HuH-7.5 (cell line): ENCODE results near the gene GGTLC2.
"Not testable (repeated sequence)": the region's sequence is repeated elsewhere in the genome, so short reads cannot be mapped to it uniquely, and the experiment has no call there.

ENCODE experiments used
- DNase-seq: peaks from one replicate; pipeline ENCODE4 v3.0.0; 2011; ENCODE audit warnings: low spot score

The GGTLC2 gene

DNA sequence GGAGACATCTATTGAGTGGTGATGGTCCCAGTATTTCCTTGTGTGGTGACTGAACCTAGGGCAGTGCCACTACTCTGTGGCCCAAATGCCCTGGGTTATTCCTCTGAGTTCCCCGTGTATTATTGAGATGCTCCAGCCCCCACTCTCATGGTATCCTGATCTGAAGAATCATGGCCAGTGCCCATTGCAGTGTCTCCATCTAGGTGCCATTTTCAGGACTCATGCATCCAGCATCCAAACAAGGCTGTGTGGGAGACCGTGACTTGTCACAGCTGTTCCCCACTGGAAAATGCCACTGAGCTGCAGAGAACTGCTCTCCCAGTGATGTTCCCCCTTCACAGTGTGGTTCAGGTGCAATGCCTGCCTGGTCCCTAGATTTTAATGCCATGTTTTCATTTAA is 24.7 kb downstream of the GGTLC2 start:
- no peak for DNase-seq

DNA sequence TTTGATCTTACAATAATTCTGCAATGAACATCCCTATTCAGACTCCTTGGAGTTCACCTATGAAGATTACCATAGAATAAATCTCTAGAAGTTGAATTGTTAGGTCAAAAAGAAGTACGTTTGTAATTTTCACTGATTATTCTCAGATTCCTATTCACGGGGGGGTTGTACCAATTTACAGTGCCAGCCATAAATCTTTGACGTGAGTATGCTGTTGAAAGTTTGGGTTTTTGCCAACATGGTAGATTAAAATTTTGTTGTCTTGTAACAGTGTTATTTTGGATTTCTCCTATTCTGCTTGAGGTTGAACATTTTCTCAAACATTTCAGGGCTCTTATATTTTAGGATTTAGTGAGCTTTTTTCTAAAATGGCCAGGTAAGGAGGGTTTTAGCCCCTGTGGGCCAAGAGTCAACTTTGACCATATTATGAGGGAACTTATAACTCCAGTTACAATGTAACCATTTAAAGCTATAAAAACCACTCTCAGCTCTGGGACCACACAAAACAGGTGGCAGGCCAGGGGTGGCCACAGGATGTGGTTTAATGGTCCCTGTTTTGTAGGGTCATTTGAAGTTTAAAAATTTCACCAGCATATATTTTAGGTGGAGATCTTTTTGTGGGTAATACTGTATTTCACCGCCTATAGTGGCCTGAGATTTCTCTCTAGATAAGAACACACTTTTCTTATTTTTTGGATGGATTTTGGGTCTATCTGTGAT is 25.8 kb downstream of the GGTLC2 start:
- DNase-seq, result no peak

DNA sequence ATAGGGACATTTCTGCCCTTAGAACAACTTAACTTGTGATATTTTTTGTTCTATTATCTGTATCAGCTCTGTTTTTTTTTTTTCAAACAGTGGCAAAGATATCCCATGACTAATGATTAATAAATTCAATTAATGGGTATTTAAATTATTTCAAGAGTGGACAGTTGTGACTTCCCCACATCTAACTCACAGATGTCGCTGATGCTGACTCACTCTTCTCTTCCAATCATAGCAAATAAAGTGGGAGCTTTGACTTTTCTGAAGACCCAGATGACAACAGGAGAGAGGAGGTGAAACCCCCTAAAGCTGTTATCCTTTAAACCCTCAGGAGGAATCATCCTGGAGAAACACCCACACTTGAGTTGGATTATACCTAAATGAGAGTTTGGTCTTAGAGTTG is 27.1 kb downstream of the GGTLC2 start:
- DNase-seq, result no peak

DNA sequence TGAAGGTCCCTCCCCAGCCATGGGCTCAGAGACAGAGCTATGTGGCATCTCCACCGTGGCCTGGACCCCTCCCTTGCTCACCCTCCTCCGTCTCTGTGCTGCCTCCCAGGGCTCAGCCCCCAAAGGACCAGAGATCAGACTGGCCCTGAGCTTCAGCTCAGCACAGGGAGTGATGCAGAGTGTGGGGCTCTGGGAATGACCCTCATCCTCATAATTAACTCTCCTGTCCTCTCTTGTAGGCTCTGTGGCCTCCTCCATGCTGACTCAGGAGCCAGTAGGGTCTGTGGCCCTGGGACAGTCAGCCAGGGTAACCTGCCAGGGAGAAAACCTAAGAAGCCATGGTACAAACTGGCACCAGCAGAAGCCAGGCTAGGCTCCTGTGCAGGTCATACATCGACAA is 28.7 kb downstream of the GGTLC2 start:
- DNase-seq, result no peak

DNA sequence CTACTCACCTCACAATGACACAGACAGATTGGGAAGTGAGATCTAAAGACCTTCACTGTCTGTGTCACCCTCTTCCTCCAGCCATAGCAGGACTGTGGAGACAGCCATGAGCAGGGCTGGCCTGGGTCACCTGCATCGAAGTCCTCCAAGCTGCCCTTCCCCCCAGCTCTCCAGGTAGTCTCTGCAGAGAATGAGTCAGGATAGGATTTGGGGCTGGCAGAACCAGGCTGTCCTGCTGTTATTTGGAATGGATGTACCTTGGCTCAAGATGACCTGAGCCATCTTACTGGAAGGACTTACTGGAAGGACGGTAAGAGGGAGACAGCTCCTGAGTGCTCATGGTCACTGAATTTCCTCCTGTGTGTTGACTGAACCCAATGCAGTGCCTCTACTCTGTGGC is 29.2 kb downstream of the GGTLC2 start:
- DNase-seq, result no peak

DNA sequence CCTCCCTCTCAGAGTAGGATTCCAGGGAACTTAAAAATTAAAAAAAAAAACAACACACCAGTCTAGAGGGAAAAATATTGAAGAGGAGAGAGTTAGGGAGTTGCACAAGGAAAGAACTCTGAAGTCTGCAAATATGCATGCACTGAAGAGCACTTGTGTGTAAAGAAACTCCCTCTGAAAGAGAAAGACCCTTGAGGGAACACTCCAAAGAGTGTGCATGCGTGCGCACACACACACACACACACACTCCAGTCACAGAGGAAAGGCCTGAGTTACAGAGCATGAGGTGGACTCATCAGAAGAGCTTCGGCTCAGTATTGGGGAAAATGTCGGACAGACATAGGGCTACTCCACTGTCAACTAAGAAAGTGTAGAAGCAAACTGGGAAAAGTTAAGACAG is 30.1 kb downstream of the GGTLC2 start:
- no peak for DNase-seq

DNA sequence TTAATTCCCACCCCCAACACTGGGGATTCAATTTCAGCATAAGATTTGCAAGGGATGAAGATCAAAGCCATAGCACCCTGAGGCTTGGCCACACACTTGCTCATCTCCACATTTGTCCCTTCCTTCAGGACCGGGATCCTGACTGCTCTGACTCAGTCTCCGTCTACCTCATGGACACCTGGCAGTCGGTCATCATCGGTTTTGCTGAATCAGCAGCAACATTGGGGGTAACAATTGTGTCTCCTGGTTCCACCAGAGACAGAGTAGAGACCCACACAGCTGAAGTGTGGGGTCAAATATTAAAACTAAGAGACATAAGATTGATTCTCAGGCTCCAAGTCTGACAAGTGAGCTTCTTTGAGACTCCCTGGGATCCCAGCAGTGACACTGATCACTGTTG is 34.6 kb downstream of the GGTLC2 start:
- no peak for DNase-seq

DNA sequence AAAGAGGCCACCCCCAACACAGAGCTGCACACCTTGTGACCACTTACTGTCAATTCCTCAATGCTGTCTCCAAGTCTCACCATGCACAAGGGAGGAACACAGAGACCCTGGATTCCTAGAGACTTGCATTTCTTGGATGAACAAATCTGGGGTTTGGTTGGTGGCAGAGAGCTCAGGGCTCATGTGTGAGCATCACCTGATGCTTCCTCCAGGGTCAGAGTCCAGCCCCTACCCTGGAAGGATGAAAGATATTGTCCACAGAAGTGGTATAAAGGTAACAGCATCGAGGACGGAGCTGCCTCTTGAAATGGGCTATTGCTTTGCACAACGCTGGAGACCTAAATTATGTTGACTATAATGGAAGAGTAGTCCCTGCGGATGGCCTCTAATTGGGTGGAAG is 36.0 kb downstream of the GGTLC2 start:
- no peak for DNase-seq

DNA sequence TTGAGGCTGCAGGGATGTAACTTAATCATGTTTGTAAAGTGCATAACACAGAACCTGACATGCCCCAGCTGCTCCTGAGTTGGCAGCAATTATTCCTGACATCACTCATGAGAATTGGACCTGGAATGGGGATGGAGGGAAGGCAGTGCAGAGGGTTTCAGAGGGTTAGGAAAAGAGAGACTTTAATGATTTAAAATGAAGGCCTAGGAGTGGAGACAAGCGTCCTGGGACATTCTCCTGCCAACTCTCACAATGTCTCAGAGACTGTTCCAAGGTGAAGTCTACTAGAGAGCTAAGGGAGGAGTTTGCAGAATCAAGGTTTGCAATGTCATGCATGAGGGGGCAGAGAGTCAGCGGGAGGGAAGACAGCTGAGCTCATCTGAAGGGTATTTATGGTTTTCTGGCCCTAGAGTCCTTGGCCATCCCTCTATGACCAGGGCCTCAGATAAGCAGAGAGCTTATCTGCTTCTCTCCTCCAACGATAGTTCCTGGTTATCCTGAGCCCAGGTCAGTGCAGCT is 36.9 kb downstream of the GGTLC2 start:
- DNase-seq, result no peak

DNA sequence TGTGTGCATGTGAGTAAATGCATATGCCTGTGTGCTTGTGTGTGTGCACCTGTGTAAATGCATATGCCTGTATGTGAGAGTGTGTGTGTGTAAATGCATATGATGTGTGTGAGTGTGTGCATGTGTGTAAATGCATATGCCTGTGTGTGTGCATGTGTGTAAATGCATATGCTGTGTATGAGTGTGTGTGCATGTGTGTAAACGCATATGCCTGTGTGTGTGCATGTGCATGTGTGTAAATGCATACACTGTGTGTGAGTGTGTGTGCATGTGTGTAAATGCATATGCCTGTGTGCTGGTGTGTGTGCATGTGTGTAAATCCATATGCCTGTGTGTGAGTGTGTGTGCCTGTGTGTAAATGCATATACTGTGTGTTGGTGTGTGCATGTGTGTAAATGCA is 37.8 kb downstream of the GGTLC2 start:
- no peak for DNase-seq

DNA sequence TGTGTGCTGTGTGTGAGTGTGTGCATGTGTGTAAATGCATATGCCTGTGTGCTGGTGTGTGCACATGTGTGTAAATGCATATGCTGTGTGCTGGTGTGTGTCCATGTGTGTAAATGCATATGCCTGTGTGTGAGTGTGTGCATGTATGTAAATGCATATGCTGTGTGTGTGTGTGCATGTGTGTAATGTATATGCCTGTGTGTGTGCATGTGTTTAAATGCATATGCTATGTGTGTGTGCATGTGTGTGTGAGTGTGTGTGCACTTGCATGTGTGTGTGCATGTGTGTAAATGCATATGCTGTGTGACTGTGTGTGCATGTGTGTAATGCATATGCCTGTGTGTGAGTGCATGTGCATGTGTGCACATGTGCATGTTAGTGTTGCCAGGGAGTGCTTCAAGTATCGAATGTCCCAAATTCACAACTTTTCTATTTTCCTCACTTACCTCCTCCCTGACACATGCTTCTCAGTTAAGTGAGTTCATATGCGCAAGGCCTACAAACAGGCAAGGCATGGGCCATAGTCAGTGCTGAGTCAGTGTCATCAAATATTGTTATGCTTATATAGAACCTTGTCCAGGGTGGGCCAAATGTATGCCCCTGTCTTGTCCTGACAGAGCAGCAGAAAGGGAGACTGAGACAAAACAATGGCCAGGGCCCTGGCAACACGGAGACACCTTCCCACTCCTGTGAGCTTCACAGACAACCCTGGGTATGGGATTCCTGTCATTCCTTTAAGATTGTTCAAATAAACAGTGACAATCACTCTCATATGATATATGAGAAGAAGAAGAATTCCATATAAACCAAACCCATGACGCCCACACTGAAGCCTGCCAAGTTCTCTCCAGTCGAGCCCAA is 38.6 kb downstream of the GGTLC2 start:
- no peak for DNase-seq

DNA sequence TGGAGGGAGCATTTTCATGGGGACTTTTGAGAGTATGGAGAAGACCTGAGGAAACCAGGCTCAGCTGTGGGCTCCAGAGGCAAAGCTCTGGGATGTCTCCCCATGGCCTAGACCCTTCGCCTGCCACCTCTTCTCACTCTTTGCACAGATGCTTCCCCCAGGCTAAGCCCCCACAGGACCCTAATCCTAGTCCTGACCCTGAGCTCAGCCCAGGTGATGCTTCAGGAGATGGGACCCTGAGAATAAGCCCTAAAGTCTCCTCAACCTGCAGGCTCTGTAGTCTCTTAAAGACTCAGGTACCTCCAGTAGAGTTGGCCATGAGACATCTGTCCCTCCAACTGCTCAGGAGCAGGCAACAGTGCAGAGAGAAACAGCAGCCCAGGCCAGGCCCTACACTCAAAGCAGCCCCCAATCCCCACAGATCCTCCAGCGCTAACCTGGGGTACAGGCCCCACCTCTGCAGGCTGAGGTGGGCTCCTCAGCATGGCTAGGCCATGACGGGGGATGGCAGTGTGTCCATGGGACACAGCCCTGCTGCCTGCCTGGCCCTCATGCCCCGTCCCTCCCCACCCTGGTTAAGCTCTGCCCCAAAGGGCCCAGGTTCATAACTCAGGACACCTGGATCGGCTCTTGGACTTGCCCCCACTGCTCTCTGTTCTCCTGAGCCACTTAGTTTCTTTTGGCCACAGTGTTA is 39.4 kb downstream of the GGTLC2 start:
- no peak for DNase-seq

DNA sequence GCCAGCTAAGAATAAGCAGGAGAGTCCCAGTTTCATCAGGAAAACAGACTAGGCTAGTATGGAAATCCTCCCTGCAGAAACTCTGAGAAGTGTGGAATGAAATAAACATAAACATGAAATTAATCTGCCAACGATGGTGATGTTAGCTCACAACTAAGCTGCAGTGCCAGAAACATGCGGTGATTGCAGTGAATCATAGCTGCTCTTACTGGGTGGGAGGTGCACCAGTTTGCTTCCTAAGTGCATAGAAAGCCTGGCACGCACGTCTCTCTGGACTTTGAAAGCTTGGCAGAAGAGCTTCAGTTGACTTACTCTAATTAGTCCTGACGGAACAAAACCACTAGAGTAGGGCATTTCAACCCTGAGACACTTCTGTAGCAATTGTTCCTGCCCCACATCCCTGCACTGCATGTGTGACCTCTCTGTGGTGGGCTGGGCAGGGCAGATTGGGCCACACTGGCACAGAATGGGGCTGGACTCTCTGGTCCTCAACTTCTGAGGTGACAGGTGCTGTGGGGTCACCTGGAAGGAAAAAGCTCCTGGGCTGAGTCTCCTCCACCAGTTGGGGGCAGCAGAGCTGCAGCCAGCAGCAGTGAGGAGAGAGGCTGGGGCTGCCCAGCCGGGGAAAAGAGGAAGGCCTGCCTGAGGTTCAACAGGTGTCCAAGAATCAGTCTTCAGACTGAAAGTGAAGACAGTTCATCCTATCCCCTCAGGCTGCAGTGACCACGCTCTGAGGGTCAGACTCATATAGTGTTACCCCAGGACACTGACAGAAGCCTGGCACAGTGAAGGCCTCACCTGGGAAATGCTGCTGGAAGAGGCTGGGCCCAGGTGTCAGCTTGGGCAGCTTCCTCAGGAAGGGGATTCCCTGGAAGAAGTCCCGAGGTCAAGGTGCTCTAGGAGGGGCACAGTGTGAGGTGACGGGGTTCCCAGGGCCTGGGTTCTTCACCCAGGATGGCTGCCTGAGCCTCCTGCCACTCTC is 40.5 kb downstream of the GGTLC2 start:
- no peak for DNase-seq

DNA sequence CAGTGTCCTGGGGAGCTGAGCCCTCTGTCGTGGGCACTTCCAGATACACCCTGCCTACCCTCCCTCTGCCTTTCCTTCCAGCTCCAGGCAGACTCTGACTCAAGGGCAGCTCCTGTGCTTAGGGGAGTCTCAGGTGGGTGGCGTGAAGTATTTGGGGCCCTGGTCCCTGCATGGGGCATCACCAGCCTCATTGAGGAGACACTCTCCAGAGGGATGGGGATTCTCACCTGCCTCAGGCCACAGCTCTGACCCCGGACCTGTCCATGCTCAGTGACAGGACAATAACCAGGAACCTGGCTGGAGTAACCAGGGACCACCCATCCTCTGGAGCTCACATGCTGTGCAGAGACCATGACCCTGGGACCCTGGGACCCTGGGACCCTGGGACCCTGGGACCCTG is 41.2 kb downstream of the GGTLC2 start:
- no peak for DNase-seq

DNA sequence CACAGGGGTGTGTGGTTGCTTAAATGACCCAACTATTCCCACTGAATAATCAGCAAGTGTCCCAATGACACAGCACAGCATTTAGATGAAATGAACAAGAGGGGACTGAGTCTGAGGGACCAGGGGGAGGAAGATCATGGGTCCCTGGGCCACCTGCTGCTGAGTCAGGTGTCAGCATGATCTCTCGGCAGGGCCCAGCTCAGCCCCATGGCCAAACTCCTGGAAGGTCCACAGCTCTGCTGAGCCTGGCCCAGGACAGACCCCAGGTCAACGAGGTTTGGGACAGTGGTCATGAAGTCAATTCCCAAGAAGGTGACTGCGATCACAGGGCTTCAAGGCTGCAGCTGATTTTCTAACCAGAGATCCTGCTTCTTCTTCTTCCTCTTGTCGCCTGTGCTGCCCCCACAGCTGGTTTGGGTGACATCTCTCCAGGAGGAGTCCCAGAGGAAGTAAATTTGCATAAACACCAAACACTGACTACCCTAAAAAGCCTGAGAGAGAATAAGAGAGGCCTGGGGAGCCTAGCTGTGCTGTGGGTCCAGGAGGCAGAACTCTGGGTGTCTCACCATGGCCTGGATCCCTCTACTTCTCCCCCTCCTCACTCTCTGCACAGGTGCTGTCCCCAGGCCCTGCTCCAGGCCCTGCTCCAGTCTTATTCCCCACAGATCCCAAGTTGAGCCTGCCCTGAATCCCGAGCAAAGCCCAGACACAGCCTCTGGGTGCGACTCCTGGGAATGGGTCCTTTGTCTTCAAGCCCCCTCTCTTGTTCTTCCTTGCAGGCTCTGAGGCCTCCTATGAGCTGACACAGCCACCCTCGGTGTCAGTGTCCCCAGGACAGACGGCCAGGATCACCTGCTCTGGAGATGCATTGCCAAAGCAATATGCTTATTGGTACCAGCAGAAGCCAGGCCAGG is 42.0 kb downstream of the GGTLC2 start:
- not testable (repeated sequence) for DNase-seq

DNA sequence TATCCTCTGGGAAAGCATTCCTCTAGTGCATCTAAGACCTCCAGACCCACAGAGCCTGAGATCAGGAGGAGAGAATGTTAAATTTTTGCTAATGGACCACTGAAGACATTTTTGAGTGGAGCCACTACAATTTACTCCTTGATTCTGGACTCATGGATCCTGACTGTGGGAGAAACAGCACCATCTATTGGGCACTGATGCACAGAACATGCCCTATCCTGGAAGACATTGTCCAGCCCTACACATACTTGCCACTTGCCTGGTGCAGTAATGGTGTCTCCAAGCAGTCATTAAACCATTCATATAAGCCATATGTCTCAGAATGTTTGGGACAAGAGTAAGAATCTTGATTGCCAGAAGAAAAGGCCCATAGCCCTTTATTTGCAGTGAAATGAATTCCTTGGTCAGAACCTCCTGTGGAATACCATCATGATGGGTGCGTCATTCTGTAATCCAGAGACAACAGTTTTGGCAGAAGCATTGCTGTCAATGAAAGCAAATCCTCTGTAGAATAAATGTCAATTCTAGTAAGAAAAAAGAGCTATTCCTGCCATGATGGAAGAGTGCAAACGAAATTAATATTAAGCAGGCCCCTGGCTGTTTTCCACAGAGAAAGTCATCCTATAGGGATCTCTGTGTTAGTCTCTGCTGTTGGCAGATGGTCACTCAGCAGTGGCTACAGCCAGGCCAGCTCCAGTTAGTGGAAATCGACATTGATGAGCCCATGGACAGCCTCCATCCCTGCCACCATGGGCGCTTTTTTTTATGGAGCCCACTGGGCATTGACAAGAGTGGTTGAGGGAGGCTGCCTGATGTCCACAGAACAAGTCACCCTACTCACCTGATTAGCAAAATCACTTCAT is 43.5 kb downstream of the GGTLC2 start:
- peak; percentile 37 for DNase-seq

DNA sequence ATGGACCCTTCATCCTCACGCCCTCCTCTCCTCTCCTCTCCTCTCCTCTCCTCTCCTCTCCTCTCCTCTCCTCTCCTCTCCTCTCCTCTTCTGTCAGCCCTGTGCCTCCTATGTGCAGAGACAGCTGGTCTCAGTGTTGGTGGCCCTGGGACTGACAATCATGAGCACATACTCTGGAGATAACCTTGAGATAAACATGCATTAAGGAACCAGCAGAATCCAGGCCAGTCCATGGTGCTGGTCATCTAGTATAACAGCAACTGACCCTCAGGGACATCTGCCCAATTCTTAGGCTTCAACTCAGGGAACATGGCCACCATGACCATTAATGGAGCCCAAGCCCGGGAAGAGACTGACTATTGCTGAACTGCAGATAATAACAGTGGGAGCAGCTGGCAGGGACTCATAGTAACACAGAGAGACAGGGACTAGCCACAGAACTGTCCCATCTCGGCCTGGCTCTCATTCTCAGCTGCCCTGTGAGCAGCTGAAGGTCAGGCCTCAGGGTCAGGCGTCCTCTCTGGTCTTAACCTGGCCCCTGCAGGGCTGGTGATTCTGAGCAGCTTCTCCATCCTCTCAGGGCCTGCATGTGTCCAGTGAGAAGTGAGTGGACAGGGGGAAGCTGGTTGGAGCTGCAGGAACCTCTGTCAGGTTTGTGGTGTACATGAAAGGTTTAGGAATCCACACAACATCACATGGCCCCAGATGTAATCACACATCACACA is 45.4 kb downstream of the GGTLC2 start:
- DNase-seq, result no peak

DNA sequence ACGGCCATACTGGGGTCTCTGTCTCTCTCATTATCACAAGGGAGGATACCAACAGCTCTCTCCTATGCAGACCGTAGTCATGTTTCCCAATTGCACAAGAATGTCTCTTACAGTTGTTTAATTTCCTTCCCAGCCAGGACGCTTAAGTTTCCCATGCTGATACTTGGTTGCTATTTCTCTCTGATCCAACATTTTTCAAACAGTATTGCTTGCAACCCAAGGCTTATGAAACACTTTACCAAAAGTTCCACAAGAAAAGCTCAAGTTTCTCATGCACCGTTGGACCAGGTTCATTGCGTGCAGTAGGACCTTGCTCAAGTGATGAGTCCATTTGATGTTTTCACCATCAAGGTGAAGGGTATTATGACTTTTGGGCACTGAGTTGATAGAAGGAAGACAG is 46.6 kb downstream of the GGTLC2 start:
- no peak for DNase-seq
